Measurements from ENCODE around the gene KRTAP13-1. TPM values are rescaled to one million over a fixed set of nuclear protein-coding genes. Genes with fewer than 3 reads are reported as not detected.

The KRTAP13-1 gene
- total RNA-seq, 1 experiment from 2014 or later, result not detected

DNA sequence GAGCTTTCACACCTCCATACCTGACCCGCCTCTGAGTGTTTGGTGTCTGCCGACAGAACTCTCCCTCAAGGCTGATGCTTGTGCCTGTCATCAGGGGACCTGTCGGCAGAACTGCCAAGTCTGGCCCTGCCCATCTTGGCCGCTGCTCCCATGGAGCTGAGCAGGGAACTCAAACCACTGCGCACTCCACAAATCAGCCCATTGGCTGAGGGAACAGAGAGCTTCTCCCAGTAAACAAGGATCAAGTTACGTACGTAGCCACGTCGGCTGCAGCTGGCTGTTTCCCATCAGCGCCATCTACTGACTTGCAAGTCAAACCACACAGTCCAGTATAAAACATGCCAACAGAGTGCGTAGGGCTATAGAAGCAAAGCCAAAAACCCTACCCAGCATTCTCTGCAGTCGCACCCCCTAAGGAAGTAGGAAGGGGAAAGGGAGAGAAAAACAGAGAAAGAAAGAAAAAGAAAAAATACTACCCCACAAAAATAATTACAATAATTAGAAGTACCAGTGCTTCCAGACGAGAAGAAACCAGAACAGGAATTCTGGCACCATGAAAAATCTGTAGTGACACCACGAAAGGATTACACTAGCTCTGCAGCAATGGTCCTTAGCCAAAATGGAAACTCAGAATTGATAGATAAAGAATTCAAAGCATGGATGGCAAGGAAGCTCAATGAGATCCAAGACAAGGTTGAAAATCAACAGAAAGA lies 13.1 kb downstream of the KRTAP13-1 start:
- TF ChIP-seq, protein P1, sequence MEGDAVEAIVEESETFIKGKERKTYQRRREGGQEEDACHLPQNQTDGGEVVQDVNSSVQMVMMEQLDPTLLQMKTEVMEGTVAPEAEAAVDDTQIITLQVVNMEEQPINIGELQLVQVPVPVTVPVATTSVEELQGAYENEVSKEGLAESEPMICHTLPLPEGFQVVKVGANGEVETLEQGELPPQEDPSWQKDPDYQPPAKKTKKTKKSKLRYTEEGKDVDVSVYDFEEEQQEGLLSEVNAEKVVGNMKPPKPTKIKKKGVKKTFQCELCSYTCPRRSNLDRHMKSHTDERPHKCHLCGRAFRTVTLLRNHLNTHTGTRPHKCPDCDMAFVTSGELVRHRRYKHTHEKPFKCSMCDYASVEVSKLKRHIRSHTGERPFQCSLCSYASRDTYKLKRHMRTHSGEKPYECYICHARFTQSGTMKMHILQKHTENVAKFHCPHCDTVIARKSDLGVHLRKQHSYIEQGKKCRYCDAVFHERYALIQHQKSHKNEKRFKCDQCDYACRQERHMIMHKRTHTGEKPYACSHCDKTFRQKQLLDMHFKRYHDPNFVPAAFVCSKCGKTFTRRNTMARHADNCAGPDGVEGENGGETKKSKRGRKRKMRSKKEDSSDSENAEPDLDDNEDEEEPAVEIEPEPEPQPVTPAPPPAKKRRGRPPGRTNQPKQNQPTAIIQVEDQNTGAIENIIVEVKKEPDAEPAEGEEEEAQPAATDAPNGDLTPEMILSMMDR (conservative IDR thresholded peaks at IDR 0.05; ENCODE audit: low read depth, low read length), result peak; percentile 84
- TF ChIP-seq EZH2 (IDR thresholded peaks at IDR 0.05; ENCODE audit: borderline replicate concordance, low read depth, low read length, poor library complexity, severe bottlenecking), result no peak
- ChIA-PET POLR2A (ENCODE audit: low non-redundant PET) (no interaction called here), CTCF (interaction anchor here (0.6 to 0.8 kb wide), 2 partner anchors 25 to 1813 kb away, joined by 3 to 6 read pairs; no protein-coding TSS in a partner anchor)
- Histone ChIP-seq H3K27me3 (replicated peaks; ENCODE audit: insufficient read depth, low read depth, low read length, poor library complexity) (no peaks in the 10 kb centered on the region), H3K36me3 (ENCODE audit: insufficient read depth, low read length, poor library complexity, severe bottlenecking) (no peaks in the 10 kb centered on the region), H3K9me3 (ENCODE audit: low read depth, low read length, poor library complexity, severe bottlenecking) (no peaks in the 10 kb centered on the region), H3K4me1 (ENCODE audit: insufficient read depth, low read length, poor library complexity, severe bottlenecking) (no peaks in the 10 kb centered on the region), H3K27ac (ENCODE audit: low read depth, low read length, poor library complexity, severe bottlenecking) (no peak overlapping the region), H3K4me3 (ENCODE audit: low read depth, low read length, poor library complexity, severe bottlenecking) (no peak overlapping the region)
- intact Hi-C loops (cut with micrococcal nuclease; ENCODE audit: unreplicated experiment), result loop anchor here (5.0 kb wide), 1 partner anchor 67 kb away; no protein-coding TSS in a partner anchor
- peak; percentile 91 for DNase-seq (ENCODE audit: low spot score)
- BruUV-seq (replicated peaks), result no TSS peak

DNA sequence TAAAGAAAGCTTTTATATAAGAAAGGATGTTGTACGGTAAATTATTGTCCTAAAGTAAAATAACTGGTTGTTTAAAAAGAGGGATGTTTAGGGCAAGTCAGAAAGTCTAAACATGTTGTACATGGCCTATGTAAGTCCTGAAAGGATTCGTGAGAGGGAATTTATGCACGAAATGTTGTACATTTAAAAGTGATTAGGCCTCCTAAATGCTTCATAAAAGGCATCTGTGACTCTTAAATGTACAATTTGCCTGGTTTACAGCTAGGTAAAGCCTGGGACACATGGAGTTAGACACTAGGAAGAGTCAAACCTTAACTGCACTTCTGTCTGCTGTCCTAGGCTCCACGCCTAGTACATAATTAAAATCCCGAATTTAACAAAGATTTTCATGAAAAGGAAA lies 20.2 kb downstream of the KRTAP13-1 start:
- TF ChIP-seq, protein P1 (conservative IDR thresholded peaks at IDR 0.05; ENCODE audit: low read depth, low read length), result no peak
- TF ChIP-seq EZH2 (IDR thresholded peaks at IDR 0.05; ENCODE audit: borderline replicate concordance, low read depth, low read length, poor library complexity, severe bottlenecking), result no peak
- no peak overlapping the region for H3K27ac ChIP-seq (ENCODE audit: low read depth, low read length, poor library complexity, severe bottlenecking)
- ChIA-PET POLR2A (ENCODE audit: low non-redundant PET) (no interaction called here), CTCF (no interaction called here)
- no peak overlapping the region for H3K4me3 ChIP-seq (ENCODE audit: low read depth, low read length, poor library complexity, severe bottlenecking)
- H3K4me1 ChIP-seq (ENCODE audit: insufficient read depth, low read length, poor library complexity, severe bottlenecking), result no peaks in the 10 kb centered on the region
- intact Hi-C loops (cut with micrococcal nuclease; ENCODE audit: unreplicated experiment), result no loop called here
- BruUV-seq (replicated peaks), result no TSS peak
- peaks cover 8% of the 10 kb centered on the region for H3K9me3 ChIP-seq (ENCODE audit: low read depth, low read length, poor library complexity, severe bottlenecking)
- peaks cover 6% of the 10 kb centered on the region for H3K27me3 ChIP-seq (replicated peaks; ENCODE audit: insufficient read depth, low read depth, low read length, poor library complexity)
- no peaks in the 10 kb centered on the region for H3K36me3 ChIP-seq (ENCODE audit: insufficient read depth, low read length, poor library complexity, severe bottlenecking)
- DNase-seq (ENCODE audit: low spot score), result no peak

DNA sequence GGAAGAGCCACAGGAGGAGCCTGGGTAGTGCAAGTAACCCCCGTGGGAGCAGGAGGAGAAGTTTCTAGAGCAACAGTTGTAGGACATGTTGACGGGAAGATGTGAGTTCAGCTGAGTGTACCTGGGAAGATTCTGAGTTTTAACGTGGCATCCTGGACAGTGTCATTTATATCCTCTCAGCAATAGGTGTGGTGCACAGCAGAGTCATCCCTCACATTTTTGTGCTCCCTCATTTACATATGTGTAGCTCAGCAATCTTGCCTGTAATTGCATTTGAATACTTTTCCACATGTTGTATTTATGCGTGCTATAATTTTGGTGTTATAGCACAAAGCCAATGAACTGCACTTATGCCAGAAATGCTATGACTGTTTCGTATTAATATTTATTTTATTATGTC lies 30.0 kb downstream of the KRTAP13-1 start, which contains the start of gene KRTAP13-3:
KRTAP13-3 (minus strand) TSS at position 101 of the 400 bp plus-strand sequence; CDS start at position 87, 14 bp downstream.
- no TSS peak for BruUV-seq (replicated peaks)
- POLR2A ChIA-PET (ENCODE audit: low non-redundant PET), result no interaction called here
- intact Hi-C loops (cut with micrococcal nuclease; ENCODE audit: unreplicated experiment), result no loop called here
- no peak for TF ChIP-seq EZH2 (IDR thresholded peaks at IDR 0.05; ENCODE audit: borderline replicate concordance, low read depth, low read length, poor library complexity, severe bottlenecking)
- TF ChIP-seq, protein P1 (conservative IDR thresholded peaks at IDR 0.05; ENCODE audit: low read depth, low read length), result no peak
- Histone ChIP-seq H3K4me1 (ENCODE audit: insufficient read depth, low read length, poor library complexity, severe bottlenecking) (no peaks in the 10 kb centered on the region), H3K27me3 (replicated peaks; ENCODE audit: insufficient read depth, low read depth, low read length, poor library complexity) (peaks cover 18% of the 10 kb centered on the region), H3K4me3 (ENCODE audit: low read depth, low read length, poor library complexity, severe bottlenecking) (no peak within 1 kb of the TSS), H3K27ac (ENCODE audit: low read depth, low read length, poor library complexity, severe bottlenecking) (no peak within 1 kb of the TSS), H3K9me3 (ENCODE audit: low read depth, low read length, poor library complexity, severe bottlenecking) (no peaks in the 10 kb centered on the region), H3K36me3 (ENCODE audit: insufficient read depth, low read length, poor library complexity, severe bottlenecking) (no peaks in the 10 kb centered on the region)
- no peak for DNase-seq (ENCODE audit: low spot score)
- CTCF ChIA-PET, result no interaction called here

Data from A673 (cell line).